Esophagus muscularis mucosa (tissue), 3 donors: ENCODE measurements around the gene SLCO6A1.

ENCODE experiments used
- POLR2A ChIP-seq: fragments of 450-650 bp; IDR thresholded peaks from one replicate; pipeline ENCODE4 v1.6.1; 2017; ENCODE audit warnings: antibody characterized with exemption, moderate library complexity, mild to moderate bottlenecking, low read depth
- POLR2AphosphoS5 ChIP-seq, 2 donors: sonication (generic); formaldehyde crosslinking; IDR thresholded peaks; one replicate each; pipeline ENCODE4 v1.6.1; 2017; ENCODE audit warnings: antibody characterized with exemption in 2 of 2
- TF ChIP-seq, protein P1 (sequence below), 3 experiments: fragments of 200-600 bp in 2 of 3; fragments of 450-650 bp in 1 of 3; sonication (generic) in 2 of 3; IDR thresholded peaks; one replicate each; pipeline ENCODE4 v1.5.1; 2017 to 2019; ENCODE audit warnings: antibody characterized with exemption in 3 of 3, mild to moderate bottlenecking in 2 of 3, moderate library complexity in 1 of 3

DNA sequence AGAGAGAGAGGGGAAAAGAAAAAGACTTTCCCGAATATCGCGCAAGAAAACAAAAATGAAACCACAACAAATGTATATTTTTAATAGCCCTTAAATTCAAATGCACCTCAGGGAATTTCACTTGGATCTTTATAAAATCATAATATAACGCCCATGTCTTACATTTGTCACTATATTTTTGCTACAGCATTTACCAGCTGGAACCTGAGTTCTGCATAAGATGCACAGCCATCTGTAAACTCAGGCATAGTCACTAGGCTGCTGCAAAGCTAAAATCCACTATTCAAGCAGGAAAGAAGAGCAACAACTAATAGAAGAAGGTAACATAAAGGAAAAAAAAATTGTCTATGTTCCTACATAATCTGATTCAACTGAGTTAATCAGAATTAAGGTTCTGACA lies 30.6 kb upstream of the SLCO6A1 start:
- TF ChIP-seq POLR2A (no peak), POLR2AphosphoS5 (IDR thresholded peaks at IDR 0.05) (no peak)
- TF ChIP-seq, protein P1, sequence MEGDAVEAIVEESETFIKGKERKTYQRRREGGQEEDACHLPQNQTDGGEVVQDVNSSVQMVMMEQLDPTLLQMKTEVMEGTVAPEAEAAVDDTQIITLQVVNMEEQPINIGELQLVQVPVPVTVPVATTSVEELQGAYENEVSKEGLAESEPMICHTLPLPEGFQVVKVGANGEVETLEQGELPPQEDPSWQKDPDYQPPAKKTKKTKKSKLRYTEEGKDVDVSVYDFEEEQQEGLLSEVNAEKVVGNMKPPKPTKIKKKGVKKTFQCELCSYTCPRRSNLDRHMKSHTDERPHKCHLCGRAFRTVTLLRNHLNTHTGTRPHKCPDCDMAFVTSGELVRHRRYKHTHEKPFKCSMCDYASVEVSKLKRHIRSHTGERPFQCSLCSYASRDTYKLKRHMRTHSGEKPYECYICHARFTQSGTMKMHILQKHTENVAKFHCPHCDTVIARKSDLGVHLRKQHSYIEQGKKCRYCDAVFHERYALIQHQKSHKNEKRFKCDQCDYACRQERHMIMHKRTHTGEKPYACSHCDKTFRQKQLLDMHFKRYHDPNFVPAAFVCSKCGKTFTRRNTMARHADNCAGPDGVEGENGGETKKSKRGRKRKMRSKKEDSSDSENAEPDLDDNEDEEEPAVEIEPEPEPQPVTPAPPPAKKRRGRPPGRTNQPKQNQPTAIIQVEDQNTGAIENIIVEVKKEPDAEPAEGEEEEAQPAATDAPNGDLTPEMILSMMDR (IDR thresholded peaks at IDR 0.05): no peak
